Measurements from ENCODE around the gene AGO4. TPM values are rescaled to one million over a fixed set of nuclear protein-coding genes. Genes with fewer than 3 reads are reported as not detected.
"Not testable (repeated sequence)": the region's sequence is repeated elsewhere in the genome, so short reads cannot be mapped to it uniquely, and the experiment has no call there.

AGO4 gene
- total RNA-seq, 1 experiment from 2014 or later: 6.1 TPM

GRCh38 chr1:35769188-35769758 is 38.5 kb upstream of the AGO4 start (continued):
- TF ChIP-seq CTCF (IDR thresholded peaks at IDR 0.05 in 2 of 3, conservative IDR thresholded peaks at IDR 0.05 in 1 of 3; ENCODE audit: borderline replicate concordance in 1 of 3, insufficient read depth in 1 of 3, low read depth in 2 of 3, low read length in 2 of 3): 0 out of 6 replicates have a peak, but pooled peaks of 1 of the 3 experiments have one; percentile 16

- H3K27ac ChIP-seq (ENCODE audit: low read depth, low read length): no peak overlapping the region
- H3K79me2 ChIP-seq (ENCODE audit: insufficient read depth, low read length): peaks cover 6% of the 10 kb centered on the region
- RAD21 ChIA-PET (ENCODE audit: low non-redundant PET in 1 of 2, low total read pairs in 2 of 2, uncharacterized antibody in 2 of 2, unreplicated experiment in 2 of 2): no interaction called here
- H4K20me1 ChIP-seq (ENCODE audit: insufficient read depth): no peaks in the 10 kb centered on the region
- POLR2A ChIA-PET: no interaction called here
- TF ChIP-seq JUND (IDR thresholded peaks at IDR 0.05) (no peak), YY1 (IDR thresholded peaks at IDR 0.05; ENCODE audit: extremely low read depth, insufficient replicate concordance, low read depth, low read length) (no peak), SP1 (IDR thresholded peaks at IDR 0.05; ENCODE audit: low read depth) (no peak), SRF (IDR thresholded peaks at IDR 0.05; ENCODE audit: low read depth) (no peak), CEBPB (IDR thresholded peaks at IDR 0.05; ENCODE audit: low read depth) (no peak), POLR2A (IDR thresholded peaks at IDR 0.05; ENCODE audit: borderline replicate concordance, extremely low read depth, insufficient read depth, insufficient read length) (no peak), ELF1 (IDR thresholded peaks at IDR 0.05; ENCODE audit: borderline replicate concordance, low read depth) (no peak), RAD21 (IDR thresholded peaks at IDR 0.05; ENCODE audit: low read depth) (no peak)
- TF ChIP-seq, protein P1, sequence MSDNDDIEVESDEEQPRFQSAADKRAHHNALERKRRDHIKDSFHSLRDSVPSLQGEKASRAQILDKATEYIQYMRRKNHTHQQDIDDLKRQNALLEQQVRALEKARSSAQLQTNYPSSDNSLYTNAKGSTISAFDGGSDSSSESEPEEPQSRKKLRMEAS (IDR thresholded peaks at IDR 0.05): no peak
- no peak overlapping the region for H3K9ac ChIP-seq (ENCODE audit: low read length)
- peaks cover 0 to 13% of the 10 kb centered on the region in 2 experiments; a peak in 2 of 4 replicates for H3K4me1 ChIP-seq (ENCODE audit: control insufficient read depth in 1 of 2, insufficient read depth in 2 of 2, low read length in 2 of 2)
- no peaks in the 10 kb centered on the region for H3K9me2 ChIP-seq (ENCODE audit: insufficient read depth)
- intact Hi-C loops (cut with micrococcal nuclease): loop anchor here (1.0 to 10.0 kb wide), 7 partner anchors 47 to 919 kb away; partner anchors contain the start of genes C1orf216, PSMB2 and SMIM12
- DNase-seq (ENCODE audit: low read depth, low spot score): no peak
- no peak overlapping the region for H3K4me2 ChIP-seq (ENCODE audit: low read length)
- no TSS peak for BruUV-seq (replicated peaks)
- CTCF ChIA-PET: no interaction called here
- no peak overlapping the region for H2AFZ ChIP-seq (ENCODE audit: low read depth, low read length, poor library complexity, severe bottlenecking)
- no peaks in the 10 kb centered on the region for H3K36me3 ChIP-seq (ENCODE audit: control insufficient read depth in 1 of 2, insufficient read depth in 2 of 2, low read length in 2 of 2)
- H3K4me3 ChIP-seq (replicated peaks in 1 of 2; ENCODE audit: low read depth in 1 of 2, low read length in 2 of 2): no peak overlapping the region
- ATAC-seq: no peak
- no peaks in the 10 kb centered on the region for H3K9me3 ChIP-seq (ENCODE audit: control insufficient read depth in 1 of 2, insufficient read depth in 1 of 2, low read depth in 1 of 2, low read length in 2 of 2)
- no peaks in the 10 kb centered on the region for H3K27me3 ChIP-seq (ENCODE audit: insufficient read depth, low read length)
Measured at GRCh38 chr1:35773711-35774110, 34.1 kb upstream of the AGO4 start.

GRCh38 chr1:35776172-35776571 is 31.6 kb upstream of the AGO4 start:
- H3K27ac ChIP-seq (ENCODE audit: low read depth, low read length); POLR2A ChIA-PET; H2AFZ ChIP-seq (ENCODE audit: low read depth, low read length, poor library complexity, severe bottlenecking); H3K9me3 ChIP-seq (ENCODE audit: control insufficient read depth in 1 of 2, insufficient read depth in 1 of 2, low read depth in 1 of 2, low read length in 2 of 2); H3K9me2 ChIP-seq (ENCODE audit: insufficient read depth); H3K27me3 ChIP-seq (ENCODE audit: insufficient read depth, low read length); H3K4me2 ChIP-seq (ENCODE audit: low read length); H4K20me1 ChIP-seq (ENCODE audit: insufficient read depth); RAD21 ChIA-PET (ENCODE audit: low non-redundant PET in 1 of 2, low total read pairs in 2 of 2, uncharacterized antibody in 2 of 2, unreplicated experiment in 2 of 2); H3K4me1 ChIP-seq (ENCODE audit: control insufficient read depth in 1 of 2, insufficient read depth in 2 of 2, low read length in 2 of 2); DNase-seq (ENCODE audit: low read depth, low spot score); H3K79me2 ChIP-seq (ENCODE audit: insufficient read depth, low read length); BruUV-seq (replicated peaks); H3K4me3 ChIP-seq (replicated peaks in 1 of 2; ENCODE audit: low read depth in 1 of 2, low read length in 2 of 2); H3K36me3 ChIP-seq (ENCODE audit: control insufficient read depth in 1 of 2, insufficient read depth in 2 of 2, low read length in 2 of 2); H3K9ac ChIP-seq (ENCODE audit: low read length); ATAC-seq: not testable (repeated sequence)
- intact Hi-C loops (cut with micrococcal nuclease): loop anchor here (10.0 kb wide), 1 partner anchor 921 kb away; the partner anchor contains the start of gene SMIM12
- CTCF ChIA-PET: interaction anchor here (0.7 to 1.6 kb wide), 3 partner anchors 61 to 463 kb away, joined by 3 to 6 read pairs (median 3); no protein-coding TSS in a partner anchor
